PC-3 (cell line): ENCODE measurements around the gene CNOT6L. TPM values are rescaled to one million over a fixed set of nuclear protein-coding genes. Genes with fewer than 3 reads are reported as not detected.

ENCODE experiments used
- ATAC-seq: fragments of 200-7000 bp; cut with Tn5 transposase; 2 replicates; pipeline ENCODE4 v1.9.1; 2020; ENCODE audit warnings: mild to moderate bottlenecking, moderate library complexity
- BruUV-seq: library from RNA; stranded (reverse); fragments of 400-500 nt; replicated peaks from 2 replicates; lab custom pipeline; 2021; lab: Mats Ljungman, UMichigan
- CTCF ChIA-PET: fragments of 300-600 bp; sonication (Branson Sonifier 250); formaldehyde crosslinking; loops from one replicate; lab custom pipeline; 2022; ENCODE audit warnings: antibody characterized with exemption; lab: Charles Lee
- POLR2A ChIA-PET: fragments of 300-600 bp; sonication (Branson Sonifier 250); formaldehyde crosslinking; loops from one replicate; lab custom pipeline; 2022; ENCODE audit warnings: antibody characterized with exemption; ENCODE audit not compliant: unreplicated experiment; lab: Charles Lee
- DNase-seq: peaks from one replicate; pipeline ENCODE4 v3.0.0-alpha.2; 2015
- H2AFZ ChIP-seq: fragments of 300-600 bp; sonication (generic); 2 replicates; pipeline ENCODE4 v1.6.0; 2016; ENCODE audit warnings: antibody characterized with exemption, low read length
- H3F3A ChIP-seq: fragments of 300-600 bp; sonication (generic); one replicate; pipeline ENCODE4 v1.6.0; 2017; ENCODE audit warnings: antibody characterized with exemption, low read length, control low read depth, mild to moderate bottlenecking; ENCODE audit not compliant: unreplicated experiment
- H3K27ac ChIP-seq: fragments of 300-600 bp; sonication (generic); 2 replicates; pipeline ENCODE4 v1.5.1; 2016; ENCODE audit warnings: mild to moderate bottlenecking, low read length
- H3K27me3 ChIP-seq: fragments of 300-600 bp; sonication (generic); 2 replicates; pipeline ENCODE4 v1.6.1; 2016; ENCODE audit warnings: low read length, mixed read lengths
- H3K36me3 ChIP-seq: fragments of 300-600 bp; sonication (generic); 2 replicates; pipeline ENCODE4 v1.6.1; 2016; ENCODE audit warnings: low read depth, mixed run types, low read length, mixed read lengths
- H3K4me1 ChIP-seq: fragments of 300-600 bp; sonication (generic); 2 replicates; pipeline ENCODE4 v1.5.1; 2016; ENCODE audit warnings: low read length; ENCODE audit not compliant: insufficient read depth
- H3K4me2 ChIP-seq: fragments of 300-600 bp; sonication (generic); 2 replicates; pipeline ENCODE4 v1.6.0; 2016; ENCODE audit warnings: low read length
- H3K4me3 ChIP-seq: fragments of 300-600 bp; sonication (generic); 2 replicates; pipeline ENCODE4 v1.5.1; 2016; ENCODE audit warnings: mild to moderate bottlenecking, low read length, mixed read lengths
- H3K79me2 ChIP-seq: fragments of 300-600 bp; sonication (generic); 2 replicates; pipeline ENCODE4 v1.6.1; 2017; ENCODE audit warnings: low read length, mixed read lengths
- H3K9ac ChIP-seq: fragments of 300-600 bp; sonication (generic); 2 replicates; pipeline ENCODE4 v1.6.0; 2016; ENCODE audit warnings: mild to moderate bottlenecking, low read length
- H3K9me2 ChIP-seq: fragments of 300-600 bp; sonication (generic); replicated peaks from 2 replicates; pipeline ENCODE4 v1.6.1; 2016; ENCODE audit warnings: mixed run types, low read length, mixed read lengths
- H3K9me3 ChIP-seq: fragments of 300-600 bp; sonication (generic); 2 replicates; pipeline ENCODE4 v1.6.1; 2016; ENCODE audit warnings: low read length, mixed read lengths
- H4K20me1 ChIP-seq: fragments of 300-600 bp; sonication (generic); 2 replicates; pipeline ENCODE4 v1.6.1; 2016; ENCODE audit warnings: low read length, mixed read lengths
- EZH2 ChIP-seq: fragments of 300-600 bp; sonication (generic); IDR thresholded peaks from one replicate; pipeline ENCODE4 v1.6.1; 2017; ENCODE audit warnings: antibody characterized with exemption, mild to moderate bottlenecking, low read length; ENCODE audit not compliant: unreplicated experiment
- EZH2phosphoT487 ChIP-seq: fragments of 300-600 bp; sonication (generic); IDR thresholded peaks from 2 replicates; pipeline ENCODE4 v1.6.1; 2018; ENCODE audit warnings: mild to moderate bottlenecking, antibody characterized with exemption, low read length, borderline replicate concordance
- intact Hi-C: fragments of 100-400 bp; cut with micrococcal nuclease; formaldehyde crosslinking; loops from 2 replicates; pipeline ENCODE4 v1.9.0; 2023
- total RNA-seq: library from RNA; depleted of rRNA; stranded (reverse); fragments of >200 nt; gene quantifications from 2 replicates; pipeline ENCODE4 v1.2.3, GENCODE V29; 2014
- TF ChIP-seq, protein P1 (sequence below): fragments of 300-600 bp; sonication (generic); conservative IDR thresholded peaks from 2 replicates; pipeline ENCODE4 v1.5.1; 2017; ENCODE audit warnings: antibody characterized with exemption, low read depth, mild to moderate bottlenecking, low read length

CNOT6L gene
- total RNA-seq, 1 experiment from 2014 or later = 2.6 TPM

DNA sequence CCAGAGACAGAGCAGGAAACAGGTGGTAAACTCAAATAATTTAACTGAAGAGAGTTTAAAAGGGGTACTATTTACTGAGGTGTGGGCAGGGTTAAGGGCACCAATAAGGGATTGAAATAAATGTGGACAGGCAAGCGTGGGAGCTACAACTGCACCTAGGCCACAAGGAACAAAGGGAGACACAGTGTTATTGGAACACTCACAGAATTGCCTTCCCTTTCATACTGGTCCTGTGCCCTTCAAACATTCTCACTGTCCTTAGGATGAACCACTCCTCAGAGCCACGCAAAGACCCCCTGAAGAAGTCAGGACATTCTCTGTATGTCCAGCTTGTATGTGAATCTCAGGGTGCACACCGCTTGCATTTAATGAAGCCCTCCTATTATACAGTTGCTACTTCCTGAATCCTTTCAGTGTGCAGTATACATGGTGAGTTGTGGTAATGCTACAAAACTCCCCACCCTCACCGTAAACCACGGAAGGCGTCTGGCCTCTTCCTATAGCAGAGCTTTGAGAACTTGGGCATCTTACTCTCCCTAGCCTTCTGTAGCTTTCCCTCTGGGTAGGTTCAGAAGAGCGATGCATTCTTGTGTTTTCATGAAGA lies 33.8 kb upstream of the CNOT6L start:
- Histone ChIP-seq H3K4me1 (no peaks in the 10 kb centered on the region; the same call in 1 of the 2 replicates), H3K27me3 (no peaks in the 10 kb centered on the region), H3K9me2 (no peaks in the 10 kb centered on the region), H3K4me2 (no peak overlapping the region), H3F3A (no peaks in the 10 kb centered on the region), H3K27ac (no peak overlapping the region), H3K79me2 (no peaks in the 10 kb centered on the region), H3K4me3 (no peak overlapping the region), H3K9me3 (no peaks in the 10 kb centered on the region), H2AFZ (no peak overlapping the region), H3K36me3 (no peaks in the 10 kb centered on the region), H4K20me1 (no peaks in the 10 kb centered on the region), H3K9ac (no peak overlapping the region)
- intact Hi-C loops = no loop called here
- CTCF ChIA-PET = no interaction called here
- no peak for ATAC-seq
- TF ChIP-seq, protein P1, sequence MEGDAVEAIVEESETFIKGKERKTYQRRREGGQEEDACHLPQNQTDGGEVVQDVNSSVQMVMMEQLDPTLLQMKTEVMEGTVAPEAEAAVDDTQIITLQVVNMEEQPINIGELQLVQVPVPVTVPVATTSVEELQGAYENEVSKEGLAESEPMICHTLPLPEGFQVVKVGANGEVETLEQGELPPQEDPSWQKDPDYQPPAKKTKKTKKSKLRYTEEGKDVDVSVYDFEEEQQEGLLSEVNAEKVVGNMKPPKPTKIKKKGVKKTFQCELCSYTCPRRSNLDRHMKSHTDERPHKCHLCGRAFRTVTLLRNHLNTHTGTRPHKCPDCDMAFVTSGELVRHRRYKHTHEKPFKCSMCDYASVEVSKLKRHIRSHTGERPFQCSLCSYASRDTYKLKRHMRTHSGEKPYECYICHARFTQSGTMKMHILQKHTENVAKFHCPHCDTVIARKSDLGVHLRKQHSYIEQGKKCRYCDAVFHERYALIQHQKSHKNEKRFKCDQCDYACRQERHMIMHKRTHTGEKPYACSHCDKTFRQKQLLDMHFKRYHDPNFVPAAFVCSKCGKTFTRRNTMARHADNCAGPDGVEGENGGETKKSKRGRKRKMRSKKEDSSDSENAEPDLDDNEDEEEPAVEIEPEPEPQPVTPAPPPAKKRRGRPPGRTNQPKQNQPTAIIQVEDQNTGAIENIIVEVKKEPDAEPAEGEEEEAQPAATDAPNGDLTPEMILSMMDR = no peak
- TF ChIP-seq EZH2phosphoT487 (no peak), EZH2 (no peak)
- DNase-seq = no peak
- POLR2A ChIA-PET = no interaction called here
- BruUV-seq = no TSS peak

DNA sequence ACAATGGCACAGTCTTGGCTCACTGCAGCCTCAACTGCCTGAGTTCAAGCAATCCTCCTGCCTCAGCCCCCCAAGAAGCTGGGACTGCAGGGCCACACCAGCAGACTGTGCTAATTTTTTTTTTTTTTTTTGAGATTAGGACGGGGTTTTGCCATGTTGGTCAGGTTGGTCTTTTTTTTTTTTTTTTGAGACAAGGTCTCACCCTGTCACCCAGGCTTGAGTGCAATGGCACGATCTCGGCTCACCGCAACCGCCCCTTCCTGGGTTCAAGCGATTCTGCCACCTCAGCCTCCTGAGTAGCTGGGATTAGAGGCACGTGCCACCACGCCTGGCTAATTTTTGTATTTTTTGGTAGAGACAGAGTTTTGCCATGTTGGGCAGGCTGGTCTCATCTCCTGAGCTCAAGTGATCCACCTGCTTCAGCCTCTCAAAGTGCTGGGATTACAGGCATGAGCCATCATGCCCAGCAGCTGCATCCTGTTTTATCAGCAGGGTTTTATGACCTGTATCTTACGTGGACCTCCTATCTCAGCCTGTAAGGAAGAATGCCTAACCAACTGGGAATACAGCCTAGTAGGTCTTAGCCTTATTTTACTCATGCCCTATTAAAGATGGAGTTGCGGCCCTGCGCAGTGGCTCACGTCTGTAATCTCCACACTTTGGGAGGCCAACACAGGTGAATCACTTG lies 30.3 kb upstream of the CNOT6L start:
- no peak for TF ChIP-seq EZH2phosphoT487
- no peak for TF ChIP-seq EZH2
- TF ChIP-seq, protein P1 = no peak
- POLR2A ChIA-PET = interaction anchor here (0.6 kb wide), 1 partner anchor 49 kb away, joined by 4 read pairs; no protein-coding TSS in a partner anchor

DNA sequence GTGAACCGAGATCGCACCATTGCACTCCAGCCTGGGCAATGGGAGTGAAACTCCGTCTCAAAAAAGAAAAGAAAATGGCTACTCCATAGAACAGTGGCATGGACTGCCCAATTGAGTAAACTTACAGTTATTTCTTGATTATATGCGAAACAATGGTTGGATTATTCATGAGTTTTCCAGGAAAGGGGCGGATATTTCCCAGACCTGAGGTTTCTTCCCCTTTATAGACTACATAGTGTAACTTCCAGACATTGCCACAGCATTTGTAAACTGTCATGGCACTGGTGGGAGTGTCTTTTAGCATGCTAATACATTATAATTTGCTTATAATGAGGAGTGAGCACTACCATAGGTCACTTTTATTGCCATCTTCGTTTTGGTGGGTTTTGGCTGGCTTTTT lies 29.3 kb upstream of the CNOT6L start:
- intact Hi-C loops = no loop called here
- no peak for ATAC-seq
- no peaks in the 10 kb centered on the region for H3K4me1 ChIP-seq
- no peak for DNase-seq
- POLR2A ChIA-PET = interaction anchor here (0.6 kb wide), 2 partner anchors 48 to 57 kb away, joined by 4 read pairs; no protein-coding TSS in a partner anchor
- no peak overlapping the region for H3K27ac ChIP-seq
- no peaks in the 10 kb centered on the region for H3K36me3 ChIP-seq
- H3K9me2 ChIP-seq = no peaks in the 10 kb centered on the region
- CTCF ChIA-PET = no interaction called here
- no peak overlapping the region for H3K4me3 ChIP-seq
- H3F3A ChIP-seq = no peaks in the 10 kb centered on the region
- H3K4me2 ChIP-seq = no peak overlapping the region
- no peak for TF ChIP-seq EZH2
- TF ChIP-seq EZH2phosphoT487 = no peak
- TF ChIP-seq, protein P1 = no peak
- no peaks in the 10 kb centered on the region for H4K20me1 ChIP-seq
- BruUV-seq = no TSS peak
- H3K9ac ChIP-seq = no peak overlapping the region
- H2AFZ ChIP-seq = no peak overlapping the region
- no peaks in the 10 kb centered on the region for H3K79me2 ChIP-seq
- no peaks in the 10 kb centered on the region for H3K27me3 ChIP-seq
- H3K9me3 ChIP-seq = no peaks in the 10 kb centered on the region

More for the DNA sequence above, 30.3 kb upstream of the CNOT6L start:
- Histone ChIP-seq H3K36me3 (no peaks in the 10 kb centered on the region), H4K20me1 (no peaks in the 10 kb centered on the region), H2AFZ (no peak overlapping the region), H3K27ac (no peak overlapping the region), H3K4me1 (no peaks in the 10 kb centered on the region), H3K9me3 (no peaks in the 10 kb centered on the region), H3F3A (no peaks in the 10 kb centered on the region), H3K79me2 (no peaks in the 10 kb centered on the region), H3K4me3 (no peak overlapping the region), H3K4me2 (no peak overlapping the region), H3K9ac (no peak overlapping the region), H3K27me3 (no peaks in the 10 kb centered on the region), H3K9me2 (no peaks in the 10 kb centered on the region)
- CTCF ChIA-PET = no interaction called here
- ATAC-seq (no peak), DNase-seq (no peak)
- intact Hi-C loops = no loop called here
- no TSS peak for BruUV-seq
